ENCODE results near the gene ATP6V1G2. TPM values are rescaled to one million over a fixed set of nuclear protein-coding genes. Genes with fewer than 3 reads are reported as not detected.
A peak's percentile ranks its signal among the peaks of the same experiment; 100 is the strongest.

The ATP6V1G2 gene
- total RNA-seq, 1 donor from 2014 or later, result 1.0 TPM

- H3K9me3 ChIP-seq (ENCODE audit: control insufficient read depth in 3 of 3, low read length in 3 of 3), result no peaks in the 10 kb centered on the region
- H3K27ac ChIP-seq (ENCODE audit: low read depth, low read length), result peak overlapping the region; percentile 65
- H3K4me3 ChIP-seq (ENCODE audit: low read length in 3 of 3), result peak overlapping the region; percentile 89 to 96 (median 95)
- H3K36me3 ChIP-seq (ENCODE audit: control insufficient read depth in 3 of 3, insufficient read depth in 3 of 3, low read length in 3 of 3), result no peaks in the 10 kb centered on the region
- peaks cover 16 to 18% (median 17%) of the 10 kb centered on the region in 3 donors for H3K4me1 ChIP-seq (ENCODE audit: control insufficient read depth in 3 of 3, insufficient read depth in 3 of 3, low read length in 3 of 3)
- H3K9ac ChIP-seq (ENCODE audit: low read depth in 1 of 3, low read length in 3 of 3), result peak overlapping the region; percentile 90 to 96 (median 91)
- no peaks in the 10 kb centered on the region for H3K27me3 ChIP-seq (ENCODE audit: control insufficient read depth in 3 of 3, insufficient read depth in 3 of 3, low read length in 3 of 3)
Measured at GRCh38 chr6:31581434-31582229, 35.2 kb upstream of the ATP6V1G2 start.

GRCh38 chr6:31580807-31581433 lies 34.5 kb upstream of the ATP6V1G2 start:
- Histone ChIP-seq H3K9ac (ENCODE audit: low read depth in 1 of 3, low read length in 3 of 3) (peak overlapping the region; percentile 90 to 96 (median 91)), H3K4me1 (ENCODE audit: control insufficient read depth in 3 of 3, insufficient read depth in 3 of 3, low read length in 3 of 3) (peaks cover 16 to 20% (median 18%) of the 10 kb centered on the region in 3 donors)

GRCh38 chr6:31580438-31580740 lies 34.0 kb upstream of the ATP6V1G2 start:
- Histone ChIP-seq H3K27me3 (ENCODE audit: control insufficient read depth in 3 of 3, insufficient read depth in 3 of 3, low read length in 3 of 3) (no peaks in the 10 kb centered on the region), H3K36me3 (ENCODE audit: control insufficient read depth in 3 of 3, insufficient read depth in 3 of 3, low read length in 3 of 3) (no peaks in the 10 kb centered on the region), H3K4me1 (ENCODE audit: control insufficient read depth in 3 of 3, insufficient read depth in 3 of 3, low read length in 3 of 3) (peaks cover 16 to 20% (median 18%) of the 10 kb centered on the region in 3 donors), H3K4me3 (ENCODE audit: low read length in 3 of 3) (peak overlapping the region; percentile 64 to 96 (median 95)), H3K9ac (ENCODE audit: low read depth in 1 of 3, low read length in 3 of 3) (peak overlapping the region; percentile 61 to 96 (median 90)), H3K27ac (ENCODE audit: low read depth, low read length) (peak overlapping the region; percentile 65), H3K9me3 (ENCODE audit: control insufficient read depth in 3 of 3, low read length in 3 of 3) (no peaks in the 10 kb centered on the region)

More at GRCh38 chr6:31580807-31581433, 34.5 kb upstream of the ATP6V1G2 start:
- no peaks in the 10 kb centered on the region for H3K36me3 ChIP-seq (ENCODE audit: control insufficient read depth in 3 of 3, insufficient read depth in 3 of 3, low read length in 3 of 3)
- no peaks in the 10 kb centered on the region for H3K27me3 ChIP-seq (ENCODE audit: control insufficient read depth in 3 of 3, insufficient read depth in 3 of 3, low read length in 3 of 3)
- H3K9me3 ChIP-seq (ENCODE audit: control insufficient read depth in 3 of 3, low read length in 3 of 3), result no peaks in the 10 kb centered on the region
- peak overlapping the region; percentile 65 for H3K27ac ChIP-seq (ENCODE audit: low read depth, low read length)
- H3K4me3 ChIP-seq (ENCODE audit: low read length in 3 of 3), result peak overlapping the region; percentile 89 to 96 (median 95)

GRCh38 chr6:31579546-31580437 lies 33.4 kb upstream of the ATP6V1G2 start:
- H3K27ac ChIP-seq (ENCODE audit: low read depth, low read length), result no peak overlapping the region
- H3K9me3 ChIP-seq (ENCODE audit: control insufficient read depth in 3 of 3, low read length in 3 of 3), result no peaks in the 10 kb centered on the region
- no peak overlapping the region for H3K9ac ChIP-seq (ENCODE audit: low read depth in 1 of 3, low read length in 3 of 3)
- H3K4me1 ChIP-seq (ENCODE audit: control insufficient read depth in 3 of 3, insufficient read depth in 3 of 3, low read length in 3 of 3), result peaks cover 18 to 22% (median 20%) of the 10 kb centered on the region in 3 donors
- no peaks in the 10 kb centered on the region for H3K36me3 ChIP-seq (ENCODE audit: control insufficient read depth in 3 of 3, insufficient read depth in 3 of 3, low read length in 3 of 3)
- no peaks in the 10 kb centered on the region for H3K27me3 ChIP-seq (ENCODE audit: control insufficient read depth in 3 of 3, insufficient read depth in 3 of 3, low read length in 3 of 3)
- H3K4me3 ChIP-seq (ENCODE audit: low read length in 3 of 3), result no peak overlapping the region

GRCh38 chr6:31579119-31579505 lies 32.7 kb upstream of the ATP6V1G2 start:
- Histone ChIP-seq H3K36me3 (ENCODE audit: control insufficient read depth in 3 of 3, insufficient read depth in 3 of 3, low read length in 3 of 3) (no peaks in the 10 kb centered on the region), H3K4me3 (ENCODE audit: low read length in 3 of 3) (no peak overlapping the region), H3K9me3 (ENCODE audit: control insufficient read depth in 3 of 3, low read length in 3 of 3) (no peaks in the 10 kb centered on the region), H3K9ac (ENCODE audit: low read depth in 1 of 3, low read length in 3 of 3) (no peak overlapping the region), H3K4me1 (ENCODE audit: control insufficient read depth in 3 of 3, insufficient read depth in 3 of 3, low read length in 3 of 3) (peaks cover 18 to 22% (median 20%) of the 10 kb centered on the region in 3 donors), H3K27ac (ENCODE audit: low read depth, low read length) (no peak overlapping the region), H3K27me3 (ENCODE audit: control insufficient read depth in 3 of 3, insufficient read depth in 3 of 3, low read length in 3 of 3) (no peaks in the 10 kb centered on the region)

GRCh38 chr6:31578184-31579118 lies 32.0 kb upstream of the ATP6V1G2 start:
- H3K4me3 ChIP-seq (ENCODE audit: low read length in 3 of 3), result no peak overlapping the region
- no peak overlapping the region for H3K9ac ChIP-seq (ENCODE audit: low read depth in 1 of 3, low read length in 3 of 3)
- peaks cover 18 to 22% (median 20%) of the 10 kb centered on the region in 3 donors for H3K4me1 ChIP-seq (ENCODE audit: control insufficient read depth in 3 of 3, insufficient read depth in 3 of 3, low read length in 3 of 3)
- H3K27me3 ChIP-seq (ENCODE audit: control insufficient read depth in 3 of 3, insufficient read depth in 3 of 3, low read length in 3 of 3), result no peaks in the 10 kb centered on the region
- no peaks in the 10 kb centered on the region for H3K9me3 ChIP-seq (ENCODE audit: control insufficient read depth in 3 of 3, low read length in 3 of 3)
- H3K36me3 ChIP-seq (ENCODE audit: control insufficient read depth in 3 of 3, insufficient read depth in 3 of 3, low read length in 3 of 3), result no peaks in the 10 kb centered on the region
- H3K27ac ChIP-seq (ENCODE audit: low read depth, low read length), result no peak overlapping the region

- Histone ChIP-seq H3K4me1 (ENCODE audit: control insufficient read depth in 3 of 3, insufficient read depth in 3 of 3, low read length in 3 of 3) (peaks cover 18 to 22% (median 20%) of the 10 kb centered on the region in 3 donors), H3K9me3 (ENCODE audit: control insufficient read depth in 3 of 3, low read length in 3 of 3) (no peaks in the 10 kb centered on the region), H3K27me3 (ENCODE audit: control insufficient read depth in 3 of 3, insufficient read depth in 3 of 3, low read length in 3 of 3) (no peaks in the 10 kb centered on the region), H3K27ac (ENCODE audit: low read depth, low read length) (no peak overlapping the region), H3K9ac (ENCODE audit: low read depth in 1 of 3, low read length in 3 of 3) (no peak overlapping the region), H3K4me3 (ENCODE audit: low read length in 3 of 3) (no peak overlapping the region), H3K36me3 (ENCODE audit: control insufficient read depth in 3 of 3, insufficient read depth in 3 of 3, low read length in 3 of 3) (no peaks in the 10 kb centered on the region)
Measured at GRCh38 chr6:31577579-31577966, 31.2 kb upstream of the ATP6V1G2 start.

- Histone ChIP-seq H3K27ac (ENCODE audit: low read depth, low read length) (no peak overlapping the region), H3K27me3 (ENCODE audit: control insufficient read depth in 3 of 3, insufficient read depth in 3 of 3, low read length in 3 of 3) (no peaks in the 10 kb centered on the region)
Measured at GRCh38 chr6:31576897-31577578, 30.6 kb upstream of the ATP6V1G2 start.

More at GRCh38 chr6:31576897-31577578, 30.6 kb upstream of the ATP6V1G2 start:
- H3K36me3 ChIP-seq (ENCODE audit: control insufficient read depth in 3 of 3, insufficient read depth in 3 of 3, low read length in 3 of 3), result no peaks in the 10 kb centered on the region
- H3K4me3 ChIP-seq (ENCODE audit: low read length in 3 of 3), result no peak overlapping the region
- peaks cover 17 to 21% (median 20%) of the 10 kb centered on the region in 3 donors for H3K4me1 ChIP-seq (ENCODE audit: control insufficient read depth in 3 of 3, insufficient read depth in 3 of 3, low read length in 3 of 3)
- H3K9ac ChIP-seq (ENCODE audit: low read depth in 1 of 3, low read length in 3 of 3), result no peak overlapping the region
- no peaks in the 10 kb centered on the region for H3K9me3 ChIP-seq (ENCODE audit: control insufficient read depth in 3 of 3, low read length in 3 of 3)
